Thoracic aorta (tissue), 2 donors: ENCODE measurements around the gene CKB. TPM values are rescaled to one million over a fixed set of nuclear protein-coding genes. Genes with fewer than 3 reads are reported as not detected.

Experiments used
- ATAC-seq: fragments of 150-250 bp; one replicate; pipeline ENCODE4 v1.8.0; 2017; ENCODE audit warnings: low read depth; ENCODE audit not compliant: insufficient number of reproducible peaks, low FRiP score
- DNase-seq: peaks from one replicate; pipeline ENCODE4 v3.0.0-alpha.2; 2020; ENCODE audit warnings: low spot score
- H3K27ac ChIP-seq, 2 donors: fragments of 200-600 bp; sonication (generic); 1 replicate in 1 of 2; 2 replicates in 1 of 2; pipeline ENCODE4 v1.5.1; 2016; ENCODE audit warnings: mild to moderate bottlenecking in 2 of 2, moderate library complexity in 2 of 2
- H3K27me3 ChIP-seq: fragments of 200-600 bp; sonication (generic); replicated peaks from 2 replicates; pipeline ENCODE4 v1.6.0; 2016; ENCODE audit warnings: mild to moderate bottlenecking; ENCODE audit not compliant: insufficient read depth
- H3K36me3 ChIP-seq: fragments of 200-600 bp; sonication (generic); one replicate; pipeline ENCODE4 v1.5.1; 2016
- H3K4me1 ChIP-seq, 2 donors: fragments of 200-600 bp; sonication (generic); 1 replicate in 1 of 2; 2 replicates in 1 of 2; pipeline versions ENCODE4 v1.5.1 to v1.6.0; 2016; ENCODE audit warnings: low read depth in 2 of 2, mild to moderate bottlenecking in 1 of 2; ENCODE audit not compliant: control insufficient read depth in 1 of 2
- H3K4me3 ChIP-seq: fragments of 200-600 bp; sonication (generic); 2 replicates; pipeline ENCODE4 v1.5.1; 2016; ENCODE audit warnings: mild to moderate bottlenecking
- H3K9me3 ChIP-seq: fragments of 200-600 bp; sonication (generic); 2 replicates; pipeline ENCODE4 v1.5.1; 2016
- CTCF ChIP-seq: fragments of 200-600 bp; sonication (generic); IDR thresholded peaks from one replicate; pipeline ENCODE4 v1.5.1; 2019; ENCODE audit warnings: antibody characterized with exemption
- total RNA-seq, 2 donors: library from RNA; depleted of rRNA; stranded (reverse); fragments of >200 nt; gene quantifications; one replicate each; pipeline versions ENCODE4 v1.1.0 to v1.2.3, GENCODE V29; 2016

The CKB gene
- total RNA-seq, 2 donors from 2014 or later: 109 to 159 TPM

- Histone ChIP-seq H3K9me3 (no peaks in the 10 kb centered on the region), H3K27me3 (no peaks in the 10 kb centered on the region), H3K4me3 (no peak overlapping the region), H3K27ac (peak overlapping the region; percentile 63 to 71), H3K4me1 (peaks cover 48 to 66% of the 10 kb centered on the region in 2 donors), H3K36me3 (no peaks in the 10 kb centered on the region)
- no peak for ATAC-seq
- no peak for DNase-seq
- no peak for TF ChIP-seq CTCF
These were observed 16.6 kb upstream of the CKB start for GRCh38 chr14:103539056-103539825.

- ATAC-seq (peak; percentile 42), DNase-seq (no peak)
- H3K27ac ChIP-seq: peak overlapping the region; percentile 63 to 71
- peaks cover 3% of the 10 kb centered on the region for H3K36me3 ChIP-seq
- no peaks in the 10 kb centered on the region for H3K27me3 ChIP-seq
- no peak for TF ChIP-seq CTCF
- H3K9me3 ChIP-seq: no peaks in the 10 kb centered on the region
- no peak overlapping the region for H3K4me3 ChIP-seq
- H3K4me1 ChIP-seq: peaks cover 42 to 66% of the 10 kb centered on the region in 2 donors
These were observed 15.8 kb upstream of the CKB start for GRCh38 chr14:103538291-103539055.

GRCh38 chr14:103537175-103537990 is 14.8 kb upstream of the CKB start:
- Histone ChIP-seq H3K9me3 (no peaks in the 10 kb centered on the region), H3K4me1 (peaks cover 36 to 66% of the 10 kb centered on the region in 2 donors), H3K36me3 (peaks cover 3% of the 10 kb centered on the region), H3K27me3 (no peaks in the 10 kb centered on the region), H3K4me3 (no peak overlapping the region), H3K27ac (no peak overlapping the region)
- TF ChIP-seq CTCF: no peak
- DNase-seq: no peak
- no peak for ATAC-seq

GRCh38 chr14:103536693-103537092 is 14.1 kb upstream of the CKB start:
- peaks cover 29 to 62% of the 10 kb centered on the region in 2 donors for H3K4me1 ChIP-seq

More at GRCh38 chr14:103536693-103537092, 14.1 kb upstream of the CKB start:
- H3K4me3 ChIP-seq: no peak overlapping the region
- ATAC-seq: no peak
- no peaks in the 10 kb centered on the region for H3K9me3 ChIP-seq
- no peak for TF ChIP-seq CTCF
- no peak overlapping the region for H3K27ac ChIP-seq
- DNase-seq: no peak
- H3K36me3 ChIP-seq: peaks cover 3% of the 10 kb centered on the region
- H3K27me3 ChIP-seq: no peaks in the 10 kb centered on the region
